GM21619 (cell line): ENCODE measurements around the gene SYP.
"Not testable (repeated sequence)": the region's sequence is repeated elsewhere in the genome, so short reads cannot be mapped to it uniquely, and the experiment has no call there.

Source experiments
- ATAC-seq: cut with Tn5 transposase; IDR thresholded peaks from one replicate; pipeline ENCODE4 v1.9.1; 2021; ENCODE audit not compliant: unreplicated experiment

Gene SYP

DNA sequence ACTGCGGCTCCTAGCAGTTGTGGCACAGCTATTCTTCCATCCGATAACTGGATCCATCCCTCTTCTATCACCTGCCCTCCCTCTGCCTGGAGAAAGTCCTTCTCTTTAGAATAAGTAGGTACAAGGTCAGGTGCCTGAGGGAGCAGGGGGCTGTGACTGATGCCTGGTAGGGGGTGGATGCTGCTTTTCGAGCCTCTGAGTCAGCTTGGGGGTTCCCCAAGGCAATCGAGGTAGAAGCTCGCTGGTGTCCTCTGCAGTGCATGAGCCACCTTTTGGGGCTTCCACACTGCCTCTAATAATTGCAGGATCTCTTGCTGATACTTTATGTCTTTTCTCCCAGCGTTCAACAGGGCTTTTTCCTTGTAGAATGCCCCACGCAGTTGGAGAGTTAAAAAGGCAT, 56.8 kb downstream of the SYP start:
- not testable (repeated sequence) for ATAC-seq

DNA sequence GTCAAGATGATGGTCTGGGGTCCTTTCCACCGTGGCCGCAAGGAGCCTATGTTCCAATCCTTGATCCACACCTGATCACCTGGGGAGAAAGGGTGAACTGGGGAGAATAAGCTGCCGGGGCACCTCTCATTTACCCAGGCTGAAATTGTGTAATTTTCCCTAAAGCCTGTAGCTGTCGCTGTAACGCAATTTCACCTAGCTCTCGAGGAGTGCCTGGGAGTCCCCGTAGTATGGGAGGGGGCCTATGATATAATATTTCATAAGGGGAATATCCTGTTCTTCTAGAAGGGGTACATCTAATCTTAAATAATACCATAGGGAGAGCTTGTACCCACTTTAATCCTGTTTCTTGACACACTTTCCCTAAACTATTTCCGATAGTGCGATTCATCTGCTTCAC, 57.7 kb downstream of the SYP start:
- not testable (repeated sequence) for ATAC-seq

DNA sequence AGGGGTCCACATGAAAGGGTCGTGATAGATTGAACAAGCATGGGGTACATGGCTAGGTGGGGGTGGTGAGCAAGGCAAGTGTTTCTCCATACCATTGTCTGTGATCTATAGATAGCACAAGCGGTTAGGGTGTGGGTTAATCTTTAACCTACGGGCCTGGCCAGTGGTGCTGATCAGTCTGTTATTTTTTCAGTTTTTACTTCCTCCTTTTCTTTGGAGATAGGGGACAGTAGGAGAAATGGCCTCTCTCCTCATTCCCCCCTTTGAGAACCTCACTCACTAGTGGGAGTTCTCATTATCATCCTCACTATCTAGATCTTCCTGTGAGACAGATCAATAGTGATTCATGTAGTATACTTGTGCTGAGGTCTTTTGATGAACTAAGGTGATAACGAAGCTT, 60.3 kb downstream of the SYP start:
- no peak for ATAC-seq
